HG03060 (cell line): Measurements from ENCODE around the gene SFXN1.
"Not testable (repeated sequence)": the region's sequence is repeated elsewhere in the genome, so short reads cannot be mapped to it uniquely, and the experiment has no call there.

Source experiments
- ATAC-seq: cut with Tn5 transposase; IDR thresholded peaks from one replicate; pipeline ENCODE4 v1.9.1; 2021; ENCODE audit warnings: low read depth, moderate number of reproducible peaks; ENCODE audit not compliant: unreplicated experiment

SFXN1 gene, protein sequence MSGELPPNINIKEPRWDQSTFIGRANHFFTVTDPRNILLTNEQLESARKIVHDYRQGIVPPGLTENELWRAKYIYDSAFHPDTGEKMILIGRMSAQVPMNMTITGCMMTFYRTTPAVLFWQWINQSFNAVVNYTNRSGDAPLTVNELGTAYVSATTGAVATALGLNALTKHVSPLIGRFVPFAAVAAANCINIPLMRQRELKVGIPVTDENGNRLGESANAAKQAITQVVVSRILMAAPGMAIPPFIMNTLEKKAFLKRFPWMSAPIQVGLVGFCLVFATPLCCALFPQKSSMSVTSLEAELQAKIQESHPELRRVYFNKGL

DNA sequence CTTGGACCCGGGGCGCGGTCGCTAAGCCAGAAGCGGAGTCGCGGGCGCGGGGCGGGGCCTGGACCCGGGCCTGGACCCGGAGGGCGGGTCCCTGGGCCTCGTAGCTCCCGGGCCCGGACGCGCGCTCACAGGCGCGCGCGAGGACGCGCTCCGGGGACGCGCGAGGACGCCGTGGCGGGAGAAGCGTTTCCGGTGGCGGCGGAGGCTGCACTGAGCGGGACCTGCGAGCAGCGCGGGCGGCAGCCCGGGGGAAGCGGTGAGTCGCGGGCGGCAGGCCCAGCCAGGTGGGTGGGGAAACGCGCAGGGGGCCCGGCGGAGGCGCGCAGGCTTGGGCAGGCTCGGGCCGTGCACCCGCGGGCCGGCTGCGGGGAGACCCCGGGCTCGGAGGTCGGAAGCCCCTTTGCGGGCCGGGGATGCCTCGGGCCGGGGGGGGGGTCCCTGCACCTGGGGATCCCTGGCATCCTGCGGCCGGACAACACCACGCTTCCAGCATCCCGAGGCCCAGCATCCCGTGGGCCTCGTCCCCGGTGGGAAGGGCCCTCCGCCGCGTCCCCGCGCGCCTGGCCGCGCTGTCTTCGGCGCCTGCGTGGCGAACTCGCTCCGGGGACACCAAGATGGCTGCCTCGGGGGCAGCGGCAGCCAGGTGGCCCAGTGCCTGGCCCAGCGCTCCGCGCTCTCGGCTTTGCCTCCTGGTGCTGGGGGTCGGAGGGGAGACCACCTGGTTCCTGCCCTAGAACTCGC lies at the start of gene SFXN1:
Gene SFXN1 (plus strand): TSS at position 177 of the 741 bp plus-strand sequence. CDS start 13,544 bp downstream, outside the sequence.
- no peak for ATAC-seq

GRCh38 chr5:175434800-175435199 lies 43.6 kb upstream of the SFXN1 start:
- ATAC-seq: no peak

DNA sequence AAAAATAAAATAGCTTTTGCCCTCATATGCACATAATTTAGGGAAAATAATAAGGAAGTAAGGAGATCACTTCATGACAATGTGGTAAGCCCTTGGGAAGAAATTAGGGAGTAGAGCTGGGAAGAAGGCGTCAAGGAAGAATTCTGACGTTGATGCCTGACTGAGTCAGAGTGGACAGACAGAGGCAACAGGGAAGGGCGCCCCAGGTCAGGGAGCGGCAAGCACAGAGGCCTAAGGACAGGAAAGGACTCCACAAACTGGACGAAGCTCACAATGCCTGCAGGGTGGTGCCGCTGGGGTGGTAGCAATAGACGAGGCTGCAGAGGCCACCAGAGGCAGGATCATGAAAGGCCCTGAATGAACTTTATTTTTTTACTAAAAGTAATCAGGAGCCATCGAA lies 42.0 kb upstream of the SFXN1 start:
- no peak for ATAC-seq

DNA sequence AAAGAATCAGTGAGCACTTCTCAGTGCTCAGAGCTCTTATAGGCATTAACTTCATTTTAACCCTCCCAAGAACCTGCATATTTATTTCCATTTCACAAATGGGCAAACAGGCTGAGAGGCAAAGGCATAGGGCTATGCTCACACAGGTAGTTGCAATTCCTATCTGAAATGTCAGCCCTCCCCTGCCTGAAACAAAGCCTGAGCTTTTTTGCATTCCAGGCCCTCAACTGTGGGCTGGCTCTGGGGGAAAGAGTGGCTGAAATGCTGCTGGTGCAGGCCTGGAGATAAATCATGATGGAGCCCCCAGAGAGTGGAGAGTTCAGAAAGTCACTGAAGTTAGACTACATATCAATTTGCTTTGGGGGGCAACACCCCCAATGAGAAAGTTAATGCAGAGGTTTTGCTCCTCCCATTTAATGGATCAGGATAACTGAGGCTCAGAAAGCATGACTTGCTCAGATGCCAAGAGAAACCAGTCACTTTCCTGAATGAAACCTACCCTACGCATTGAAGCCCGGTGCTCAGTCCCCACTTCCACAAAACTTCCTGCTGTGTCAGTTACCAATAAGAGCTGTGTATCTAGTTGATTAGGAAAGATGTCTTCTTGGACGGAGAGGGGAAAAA lies 40.0 kb upstream of the SFXN1 start:
- no peak for ATAC-seq

- ATAC-seq: no peak
Measured at GRCh38 chr5:175443514-175444059, 34.8 kb upstream of the SFXN1 start.

GRCh38 chr5:175444060-175444904 lies 34.1 kb upstream of the SFXN1 start, which contains the start of gene DRD1:
Gene DRD1, minus strand, starts transcription at chr5:175444182. Its CDS starts 1,083 bp downstream, at chr5:175443099.
- ATAC-seq: no peak

DNA sequence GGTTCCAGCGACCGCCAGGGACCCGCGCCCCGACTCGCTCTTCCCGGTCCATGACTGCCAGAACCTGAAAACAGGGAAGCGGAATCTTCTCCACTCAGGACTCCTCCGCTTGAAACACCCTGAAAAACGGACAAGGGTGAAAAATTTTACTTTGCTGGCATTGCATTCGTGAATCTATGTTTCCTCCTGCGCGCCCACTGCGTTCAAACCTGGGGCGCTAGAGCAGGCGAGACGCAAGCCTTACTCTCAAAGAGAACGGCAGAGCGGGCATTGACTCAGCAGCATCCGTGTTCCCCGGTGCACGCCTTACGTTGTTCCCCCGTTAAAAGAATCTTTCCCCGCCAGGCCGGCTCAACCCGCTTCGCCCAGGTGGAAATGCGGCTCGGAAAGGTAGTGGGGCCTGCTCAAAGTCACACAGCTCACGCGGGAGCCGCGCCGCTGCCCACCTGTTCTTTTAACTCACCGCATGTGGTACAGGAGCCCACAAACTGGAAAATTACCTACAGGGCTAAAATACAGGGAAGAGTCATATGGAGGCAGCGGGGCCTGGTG lies 33.4 kb upstream of the SFXN1 start:
- ATAC-seq: no peak

GRCh38 chr5:175446378-175446777 lies 32.0 kb upstream of the SFXN1 start:
- not testable (repeated sequence) for ATAC-seq

DNA sequence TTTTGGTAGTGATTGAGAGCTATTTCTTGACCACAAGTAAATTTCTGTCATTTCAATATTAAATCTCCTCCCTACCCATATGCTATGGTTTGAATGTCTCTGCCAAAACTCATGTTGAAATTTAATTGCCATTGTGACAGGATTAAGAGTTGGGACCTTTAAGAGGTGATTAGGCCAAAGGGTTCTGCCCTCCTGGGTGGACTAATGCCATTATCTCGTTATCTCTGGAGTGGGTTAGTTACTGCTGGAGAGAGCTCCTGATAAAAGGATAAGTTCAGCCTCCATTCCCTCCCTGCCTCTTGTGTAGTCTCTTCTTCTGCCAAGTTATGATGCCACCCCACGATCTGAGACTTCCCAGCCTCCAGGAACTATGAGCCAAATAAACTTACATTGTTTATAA lies 30.8 kb upstream of the SFXN1 start:
- no peak for ATAC-seq

DNA sequence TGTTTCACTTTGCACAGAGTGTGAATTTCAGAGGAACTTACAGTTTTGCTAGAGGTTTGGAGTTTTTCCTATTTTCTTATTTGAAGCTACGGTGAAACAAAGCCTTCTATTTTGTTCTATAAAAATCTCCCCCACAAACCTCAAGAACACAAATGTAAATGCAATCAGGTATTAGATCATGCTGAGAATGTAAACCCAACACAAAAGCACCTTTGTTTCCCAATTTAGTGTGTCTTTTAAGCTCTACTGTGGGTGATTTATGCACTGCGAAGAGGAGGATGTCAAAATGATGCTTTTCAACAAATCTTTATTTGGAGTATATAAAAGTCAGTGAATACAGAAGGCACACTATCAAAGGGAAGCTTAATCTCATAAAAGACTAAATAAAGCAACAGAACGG lies 30.1 kb upstream of the SFXN1 start:
- ATAC-seq: no peak

DNA sequence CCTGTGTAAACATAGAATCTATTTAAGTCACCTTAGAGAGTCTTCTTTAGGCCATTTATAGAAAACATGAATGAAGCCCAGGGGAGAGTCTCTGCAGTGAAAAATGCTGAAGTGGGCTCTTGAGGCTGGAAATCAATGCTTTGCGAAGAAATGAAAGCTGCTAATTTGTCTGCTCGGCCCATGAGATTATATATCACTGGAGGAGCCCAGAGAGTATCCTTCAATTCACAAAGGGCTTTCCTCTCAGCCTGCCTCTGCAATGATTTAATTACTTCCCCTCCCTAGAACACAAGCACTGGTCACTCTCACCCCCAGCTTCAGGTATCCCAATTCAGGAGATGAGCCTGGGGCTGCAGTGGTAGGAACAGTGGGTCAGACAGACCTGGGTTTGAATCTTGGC lies 26.2 kb upstream of the SFXN1 start:
- ATAC-seq: no peak

GRCh38 chr5:175454338-175454737 lies 24.0 kb upstream of the SFXN1 start:
- ATAC-seq: not testable (repeated sequence)

DNA sequence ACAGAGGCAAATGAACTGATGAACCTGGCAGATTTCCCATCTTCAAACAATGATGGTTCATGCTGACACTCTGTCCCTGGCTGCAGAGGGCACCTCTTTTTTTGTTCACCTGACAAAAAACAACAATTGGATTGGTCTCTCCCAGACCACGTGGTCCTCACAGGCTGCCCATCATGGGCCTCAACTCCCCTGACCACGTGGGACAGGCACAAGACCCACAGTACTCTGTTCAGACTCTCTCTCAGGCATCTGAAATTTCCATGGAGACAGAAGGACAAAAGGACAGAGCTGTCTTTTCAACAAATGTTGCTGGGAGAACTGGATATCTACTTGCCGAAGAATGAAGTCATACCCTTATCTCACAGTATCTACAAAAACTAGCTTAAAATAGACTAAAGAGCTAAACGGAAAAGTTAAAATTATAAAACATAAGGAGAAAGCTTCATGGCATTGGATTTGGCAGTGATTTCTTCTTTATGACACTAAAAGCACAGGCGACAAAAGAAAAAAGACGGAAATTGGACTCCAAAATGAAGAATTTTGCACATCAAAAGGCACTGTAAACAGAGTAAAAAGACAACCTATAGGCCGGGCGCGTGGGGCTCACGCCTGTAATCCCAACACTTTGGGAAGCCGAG lies 22.1 kb upstream of the SFXN1 start:
- no peak for ATAC-seq

GRCh38 chr5:175457466-175457865 lies 20.9 kb upstream of the SFXN1 start:
- peak; percentile 94 for ATAC-seq

DNA sequence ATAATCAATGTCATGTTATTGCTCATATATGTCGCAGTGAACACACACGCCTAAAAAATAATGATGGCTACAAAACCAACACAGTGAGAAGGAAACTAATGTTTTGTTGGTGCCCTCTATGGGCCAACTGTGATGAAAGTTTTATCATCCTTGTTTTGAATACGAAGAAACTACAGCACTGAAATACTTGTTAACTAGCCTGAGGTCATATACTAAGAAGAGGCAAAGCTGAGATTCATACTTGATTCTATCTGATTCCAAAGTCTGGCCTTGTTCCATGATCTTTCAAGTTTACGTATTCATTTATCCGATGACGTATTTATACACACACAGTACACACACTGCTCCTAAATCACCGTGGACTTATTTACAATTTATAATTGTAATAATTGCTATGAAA lies 18.2 kb upstream of the SFXN1 start:
- no peak for ATAC-seq

DNA sequence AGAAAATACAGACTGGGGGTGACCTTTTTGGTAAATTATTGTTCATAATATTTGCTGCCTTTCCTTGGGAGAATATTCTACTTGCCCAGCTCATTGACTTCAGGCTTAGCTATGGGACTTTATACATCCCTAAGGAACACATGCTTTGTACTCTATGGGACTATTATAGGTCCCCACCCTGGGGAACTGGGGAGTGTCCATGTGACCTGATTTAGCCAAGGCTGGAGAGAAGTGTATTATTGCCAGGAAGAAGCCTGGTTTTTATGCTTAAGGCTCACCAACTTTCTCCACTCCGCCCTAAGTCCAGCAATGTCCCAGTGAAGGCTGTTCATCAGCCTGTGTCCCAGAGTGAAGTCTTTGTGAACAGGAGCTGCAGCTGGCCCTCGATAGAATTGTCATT lies 17.8 kb upstream of the SFXN1 start:
- no peak for ATAC-seq

GRCh38 chr5:175461370-175461769 lies 17.0 kb upstream of the SFXN1 start:
- no peak for ATAC-seq

GRCh38 chr5:175463641-175464040 lies 14.7 kb upstream of the SFXN1 start:
- ATAC-seq: no peak
